Measurements from ENCODE around the gene TRERF1.

- TF ChIP-seq CTCF (conservative IDR thresholded peaks at IDR 0.05; ENCODE audit: low read depth, low read length) (no peak), EZH2 (IDR thresholded peaks at IDR 0.05; ENCODE audit: low read length, unreplicated experiment) (no peak)
Observed at GRCh38 chr6:42392833-42393232, 58.9 kb downstream of the TRERF1 start.
